ENCODE results near the gene SPTSSB. TPM values are rescaled to one million over a fixed set of nuclear protein-coding genes. Genes with fewer than 3 reads are reported as not detected.

Gene SPTSSB
- total and polyA plus RNA-seq, 2 experiments from 2014 or later, result not detected

DNA sequence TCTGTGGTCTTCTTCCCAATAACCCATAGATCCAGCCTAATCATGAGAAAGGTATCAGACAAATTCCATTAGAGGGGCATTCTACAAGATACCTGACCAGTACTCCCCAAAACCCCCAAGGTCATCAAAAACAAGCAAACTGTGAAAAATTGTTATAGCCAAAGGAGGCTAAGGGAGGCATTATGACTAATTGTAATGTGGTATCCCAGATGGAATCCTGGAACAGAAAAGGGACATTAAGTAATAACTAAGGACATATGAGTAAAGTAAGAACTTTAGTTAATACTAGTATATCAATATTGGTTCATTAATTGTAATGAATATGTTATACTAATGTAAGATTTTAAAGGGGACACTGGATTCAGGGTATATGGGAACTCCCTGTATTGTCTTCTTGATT, 20.4 kb downstream of the SPTSSB start:
- no peak overlapping the region for H2AFZ ChIP-seq
- no peak overlapping the region for H3K9ac ChIP-seq
- H3K36me3 ChIP-seq (ENCODE audit: low read depth), result no peaks in the 10 kb centered on the region
- in situ Hi-C loops (cut with MboI), result no loop called here
- no peak overlapping the region for H3K4me2 ChIP-seq (ENCODE audit: unreplicated experiment)
- H3K27ac ChIP-seq, result no peak overlapping the region
- no peak for TF ChIP-seq EZH2 (IDR thresholded peaks at IDR 0.05; ENCODE audit: insufficient read depth, poor library complexity, severe bottlenecking)
- no peak for TF ChIP-seq EZH2phosphoT487 (IDR thresholded peaks at IDR 0.05; ENCODE audit: insufficient read depth, low read depth)
- no peaks in the 10 kb centered on the region for H4K20me1 ChIP-seq (ENCODE audit: insufficient read depth)
- H3K9me2 ChIP-seq (ENCODE audit: insufficient read depth), result no peaks in the 10 kb centered on the region
- peaks cover 14% of the 10 kb centered on the region for H3K4me1 ChIP-seq (ENCODE audit: insufficient read depth)
- peaks cover 30% of the 10 kb centered on the region for H3K27me3 ChIP-seq (replicated peaks; ENCODE audit: insufficient read depth)
- no peak for DNase-seq
- no peak overlapping the region for H3K4me3 ChIP-seq
- no peaks in the 10 kb centered on the region for H3K79me2 ChIP-seq (ENCODE audit: insufficient read depth)
- no peaks in the 10 kb centered on the region for H3K9me3 ChIP-seq (ENCODE audit: low read depth)
- H3F3A ChIP-seq (ENCODE audit: insufficient read depth), result peaks cover 26% of the 10 kb centered on the region

DNA sequence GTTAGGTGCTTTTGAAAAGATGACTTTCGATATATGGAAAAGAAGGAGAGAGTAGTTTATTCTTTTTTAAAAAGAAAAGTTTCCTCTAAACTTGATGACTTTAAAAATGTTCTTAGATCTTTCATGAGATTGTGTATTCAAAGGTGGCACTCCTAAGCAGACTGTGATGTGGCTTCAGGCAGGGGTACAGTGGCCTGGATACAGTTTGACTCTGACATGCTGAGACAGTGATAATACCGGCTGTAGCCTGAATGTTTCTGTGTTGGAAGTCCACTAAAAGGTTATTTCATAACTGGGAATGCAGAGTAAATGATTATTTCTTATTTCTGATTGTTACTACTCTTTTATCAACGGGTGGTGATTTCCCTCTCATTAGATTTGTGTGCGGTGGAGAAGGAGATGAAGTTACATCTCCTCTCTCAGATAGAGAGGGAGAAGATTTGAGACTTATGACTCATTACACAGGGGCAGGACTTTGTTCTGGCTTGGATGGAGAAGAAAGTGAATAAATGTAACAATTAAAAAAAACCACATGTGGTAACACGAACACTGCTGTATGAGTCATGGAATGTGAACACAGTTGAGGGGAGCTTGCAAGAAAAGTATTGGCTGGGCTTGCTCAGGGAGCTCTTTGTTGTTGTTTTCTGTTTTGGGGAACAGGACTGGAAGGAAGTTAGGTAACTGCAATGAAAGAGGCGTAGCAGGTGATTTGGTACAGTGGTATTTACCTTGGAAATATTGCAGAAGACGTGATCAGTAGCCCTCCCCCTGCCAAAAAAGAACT, 21.6 kb downstream of the SPTSSB start:
- Histone ChIP-seq H3K36me3 (ENCODE audit: low read depth) (no peaks in the 10 kb centered on the region), H2AFZ (no peak overlapping the region), H3K4me1 (ENCODE audit: insufficient read depth) (peaks cover 14% of the 10 kb centered on the region), H3K27me3 (replicated peaks; ENCODE audit: insufficient read depth) (peaks cover 39% of the 10 kb centered on the region), H4K20me1 (ENCODE audit: insufficient read depth) (no peaks in the 10 kb centered on the region), H3K9me3 (ENCODE audit: low read depth) (no peaks in the 10 kb centered on the region), H3K4me3 (no peak overlapping the region), H3K27ac (no peak overlapping the region), H3K79me2 (ENCODE audit: insufficient read depth) (no peaks in the 10 kb centered on the region), H3K4me2 (ENCODE audit: unreplicated experiment) (peak overlapping the region; percentile 4), H3F3A (ENCODE audit: insufficient read depth) (peaks cover 26% of the 10 kb centered on the region), H3K9me2 (ENCODE audit: insufficient read depth) (no peaks in the 10 kb centered on the region), H3K9ac (no peak overlapping the region)
- in situ Hi-C loops (cut with MboI), result no loop called here
- peak; percentile 91 for DNase-seq
- TF ChIP-seq EZH2 (IDR thresholded peaks at IDR 0.05; ENCODE audit: insufficient read depth, poor library complexity, severe bottlenecking), result no peak
- TF ChIP-seq EZH2phosphoT487 (IDR thresholded peaks at IDR 0.05; ENCODE audit: insufficient read depth, low read depth), result no peak
- WGBS, 2 experiments (ENCODE audit: low coverage in 1 of 2, low lambda C conversion rate in 2 of 2, missing lambda C conversion rate in 2 of 2), result 15 to 17% methylated on average over 7 of the region's 7 CpGs

DNA sequence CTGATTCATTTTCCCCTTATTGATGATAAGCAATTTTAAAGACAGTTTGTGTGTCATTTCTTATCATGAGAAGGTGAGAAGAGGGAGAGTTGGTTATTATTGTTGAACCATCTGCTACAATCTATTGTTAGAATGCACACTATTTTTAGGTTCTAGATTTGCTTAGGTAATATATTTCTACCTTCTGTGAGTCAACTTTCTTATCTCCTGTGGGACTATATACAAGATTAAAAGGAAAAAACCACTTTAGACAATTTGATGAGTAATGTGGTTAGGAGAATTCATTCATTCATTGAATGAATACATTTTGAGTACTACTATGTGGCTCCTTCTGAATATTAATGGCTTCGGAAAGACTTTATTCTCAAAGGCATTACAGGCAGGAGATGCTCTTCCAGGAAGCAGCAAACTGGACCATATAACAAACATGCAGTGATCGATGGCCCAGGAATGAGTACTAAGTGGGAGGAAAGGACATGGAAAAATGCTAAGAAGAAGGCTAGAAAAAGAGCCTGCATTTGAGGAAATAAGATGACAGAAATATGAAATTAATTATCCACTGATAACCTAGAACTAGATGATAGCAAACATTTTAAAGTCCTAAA, 22.4 kb downstream of the SPTSSB start:
- H3K27me3 ChIP-seq (replicated peaks; ENCODE audit: insufficient read depth), result peaks cover 46% of the 10 kb centered on the region
- H3K36me3 ChIP-seq (ENCODE audit: low read depth), result no peaks in the 10 kb centered on the region
- no peak overlapping the region for H3K4me3 ChIP-seq
- H3K4me2 ChIP-seq (ENCODE audit: unreplicated experiment), result no peak overlapping the region
- peaks cover 26% of the 10 kb centered on the region for H3F3A ChIP-seq (ENCODE audit: insufficient read depth)
- peaks cover 14% of the 10 kb centered on the region for H3K4me1 ChIP-seq (ENCODE audit: insufficient read depth)
- H3K79me2 ChIP-seq (ENCODE audit: insufficient read depth), result no peaks in the 10 kb centered on the region
- no peaks in the 10 kb centered on the region for H4K20me1 ChIP-seq (ENCODE audit: insufficient read depth)
- WGBS, 2 experiments (ENCODE audit: low coverage in 1 of 2, low lambda C conversion rate in 2 of 2, missing lambda C conversion rate in 2 of 2), result 56 to 67% methylated on average over 2 of the region's 2 CpGs
- peak; percentile 41 for DNase-seq
- in situ Hi-C loops (cut with MboI), result no loop called here
- H2AFZ ChIP-seq, result no peak overlapping the region
- no peak overlapping the region for H3K9ac ChIP-seq
- H3K27ac ChIP-seq, result no peak overlapping the region
- H3K9me3 ChIP-seq (ENCODE audit: low read depth), result no peaks in the 10 kb centered on the region
- H3K9me2 ChIP-seq (ENCODE audit: insufficient read depth), result no peaks in the 10 kb centered on the region
- TF ChIP-seq EZH2 (IDR thresholded peaks at IDR 0.05; ENCODE audit: insufficient read depth, poor library complexity, severe bottlenecking) (no peak), EZH2phosphoT487 (IDR thresholded peaks at IDR 0.05; ENCODE audit: insufficient read depth, low read depth) (no peak)

DNA sequence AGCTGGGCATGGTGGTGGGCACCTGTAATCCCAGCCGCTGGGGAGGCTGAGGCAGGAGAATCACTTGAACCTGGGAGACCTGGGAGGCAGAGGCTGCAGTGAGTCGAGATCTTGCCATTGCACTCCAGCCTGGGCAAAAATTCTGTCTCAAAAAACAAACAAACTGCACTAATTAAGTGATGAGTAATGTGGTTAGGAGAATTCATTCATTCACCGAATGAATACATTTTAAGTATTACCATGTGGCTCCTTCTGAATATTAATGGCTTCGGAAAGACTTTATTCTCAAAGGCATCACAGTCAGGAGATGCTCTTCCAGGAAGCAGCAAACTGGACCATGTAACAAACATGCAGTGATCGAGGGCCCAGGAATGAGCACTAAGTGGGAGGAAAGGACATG, 23.6 kb downstream of the SPTSSB start:
- H3K9me2 ChIP-seq (ENCODE audit: insufficient read depth), result no peaks in the 10 kb centered on the region
- H3K4me1 ChIP-seq (ENCODE audit: insufficient read depth), result peaks cover 14% of the 10 kb centered on the region
- peaks cover 41% of the 10 kb centered on the region for H3K27me3 ChIP-seq (replicated peaks; ENCODE audit: insufficient read depth)
- H4K20me1 ChIP-seq (ENCODE audit: insufficient read depth), result no peaks in the 10 kb centered on the region
- H3K9ac ChIP-seq, result no peak overlapping the region
- no peak overlapping the region for H3K4me3 ChIP-seq
- no peak overlapping the region for H3K4me2 ChIP-seq (ENCODE audit: unreplicated experiment)
- no peak overlapping the region for H3K27ac ChIP-seq
- TF ChIP-seq EZH2 (IDR thresholded peaks at IDR 0.05; ENCODE audit: insufficient read depth, poor library complexity, severe bottlenecking), result no peak
- no peak for TF ChIP-seq EZH2phosphoT487 (IDR thresholded peaks at IDR 0.05; ENCODE audit: insufficient read depth, low read depth)
- no peaks in the 10 kb centered on the region for H3K36me3 ChIP-seq (ENCODE audit: low read depth)
- H3F3A ChIP-seq (ENCODE audit: insufficient read depth), result peaks cover 26% of the 10 kb centered on the region
- in situ Hi-C loops (cut with MboI), result no loop called here
- H2AFZ ChIP-seq, result no peak overlapping the region
- no peaks in the 10 kb centered on the region for H3K79me2 ChIP-seq (ENCODE audit: insufficient read depth)
- WGBS, 2 experiments (ENCODE audit: low coverage in 1 of 2, low lambda C conversion rate in 2 of 2, missing lambda C conversion rate in 2 of 2), result 27 to 29% methylated on average over 5 of the region's 5 CpGs
- H3K9me3 ChIP-seq (ENCODE audit: low read depth), result no peaks in the 10 kb centered on the region
- peak; percentile 10 for DNase-seq

All from GM23248 (cell line).